Measurements from ENCODE around the gene CNKSR2.

The CNKSR2 gene

GRCh38 chrX:21639775-21640174 is 265.6 kb downstream of the CNKSR2 start:
- no peaks in the 10 kb centered on the region for H3F3A ChIP-seq (ENCODE audit: insufficient read depth, low read length)
- no peaks in the 10 kb centered on the region for H4K20me1 ChIP-seq (ENCODE audit: insufficient read depth, low read length)
- no peak overlapping the region for H3K9ac ChIP-seq (ENCODE audit: low read length)
- H3K4me1 ChIP-seq (ENCODE audit: insufficient read depth, low read length, severe bottlenecking): no peaks in the 10 kb centered on the region
- no peaks in the 10 kb centered on the region for H3K9me2 ChIP-seq (ENCODE audit: low read depth, low read length)
- no peaks in the 10 kb centered on the region for H3K9me3 ChIP-seq (ENCODE audit: low read length)
- no peaks in the 10 kb centered on the region for H3K27me3 ChIP-seq (ENCODE audit: insufficient read depth, low read length)
- no peak overlapping the region for H3K4me3 ChIP-seq (ENCODE audit: low read depth, low read length, poor library complexity, severe bottlenecking)
- TF ChIP-seq CTCF (IDR thresholded peaks at IDR 0.05; ENCODE audit: low read length): no peak
- TF ChIP-seq EZH2 (IDR thresholded peaks at IDR 0.05; ENCODE audit: borderline replicate concordance, low read length): no peak
- H3K27ac ChIP-seq (ENCODE audit: low read depth, low read length, poor library complexity, severe bottlenecking): no peak overlapping the region
- no peaks in the 10 kb centered on the region for H3K79me2 ChIP-seq (ENCODE audit: insufficient read depth, low read length)
- H3K4me2 ChIP-seq (ENCODE audit: low read length): no peak overlapping the region
- H3K36me3 ChIP-seq (ENCODE audit: insufficient read depth, low read length): no peaks in the 10 kb centered on the region
- no peak overlapping the region for H2AFZ ChIP-seq (ENCODE audit: low read length)

- TF ChIP-seq CTCF (IDR thresholded peaks at IDR 0.05; ENCODE audit: low read length) (no peak), EZH2 (IDR thresholded peaks at IDR 0.05; ENCODE audit: borderline replicate concordance, low read length) (no peak)
- no peaks in the 10 kb centered on the region for H3K79me2 ChIP-seq (ENCODE audit: insufficient read depth, low read length)
- H2AFZ ChIP-seq (ENCODE audit: low read length): no peak overlapping the region
- H3F3A ChIP-seq (ENCODE audit: insufficient read depth, low read length): no peaks in the 10 kb centered on the region
- no peaks in the 10 kb centered on the region for H3K9me3 ChIP-seq (ENCODE audit: low read length)
- no peak overlapping the region for H3K27ac ChIP-seq (ENCODE audit: low read depth, low read length, poor library complexity, severe bottlenecking)
- H4K20me1 ChIP-seq (ENCODE audit: insufficient read depth, low read length): no peaks in the 10 kb centered on the region
- H3K9me2 ChIP-seq (ENCODE audit: low read depth, low read length): no peaks in the 10 kb centered on the region
- no peaks in the 10 kb centered on the region for H3K4me1 ChIP-seq (ENCODE audit: insufficient read depth, low read length, severe bottlenecking)
- H3K4me3 ChIP-seq (ENCODE audit: low read depth, low read length, poor library complexity, severe bottlenecking): no peak overlapping the region
- H3K4me2 ChIP-seq (ENCODE audit: low read length): no peak overlapping the region
- no peaks in the 10 kb centered on the region for H3K27me3 ChIP-seq (ENCODE audit: insufficient read depth, low read length)
- H3K9ac ChIP-seq (ENCODE audit: low read length): no peak overlapping the region
- H3K36me3 ChIP-seq (ENCODE audit: insufficient read depth, low read length): no peaks in the 10 kb centered on the region
Observed at GRCh38 chrX:21645431-21645830, 271.2 kb downstream of the CNKSR2 start.

GRCh38 chrX:21645886-21646285 is 271.7 kb downstream of the CNKSR2 start:
- Histone ChIP-seq H3K27ac (ENCODE audit: low read depth, low read length, poor library complexity, severe bottlenecking) (no peak overlapping the region), H3K9me3 (ENCODE audit: low read length) (no peaks in the 10 kb centered on the region), H3K9ac (ENCODE audit: low read length) (no peak overlapping the region), H4K20me1 (ENCODE audit: insufficient read depth, low read length) (no peaks in the 10 kb centered on the region), H3K4me1 (ENCODE audit: insufficient read depth, low read length, severe bottlenecking) (no peaks in the 10 kb centered on the region), H3K9me2 (ENCODE audit: low read depth, low read length) (no peaks in the 10 kb centered on the region), H3K4me2 (ENCODE audit: low read length) (no peak overlapping the region), H3K36me3 (ENCODE audit: insufficient read depth, low read length) (no peaks in the 10 kb centered on the region), H3K27me3 (ENCODE audit: insufficient read depth, low read length) (no peaks in the 10 kb centered on the region), H3K79me2 (ENCODE audit: insufficient read depth, low read length) (no peaks in the 10 kb centered on the region), H3F3A (ENCODE audit: insufficient read depth, low read length) (no peaks in the 10 kb centered on the region), H3K4me3 (ENCODE audit: low read depth, low read length, poor library complexity, severe bottlenecking) (no peak overlapping the region), H2AFZ (ENCODE audit: low read length) (no peak overlapping the region)
- TF ChIP-seq EZH2 (IDR thresholded peaks at IDR 0.05; ENCODE audit: borderline replicate concordance, low read length) (no peak), CTCF (IDR thresholded peaks at IDR 0.05; ENCODE audit: low read length) (no peak)
